Brain pericyte (primary cell): Measurements from ENCODE around the gene GPR152.
"Not testable (repeated sequence)": the region's sequence is repeated elsewhere in the genome, so short reads cannot be mapped to it uniquely, and the experiment has no call there.

Experiments
- DNase-seq: peaks from one replicate; pipeline ENCODE4 v3.0.0-alpha.2; 2012; ENCODE audit warnings: low read depth, low spot score

The GPR152 gene

GRCh38 chr11:67489885-67490726, 37.6 kb upstream of the GPR152 start:
- DNase-seq: no peak

GRCh38 chr11:67489203-67489884, 36.8 kb upstream of the GPR152 start:
- no peak for DNase-seq

GRCh38 chr11:67486481-67487195, 34.1 kb upstream of the GPR152 start:
- no peak for DNase-seq

GRCh38 chr11:67485873-67486361, 33.4 kb upstream of the GPR152 start:
- DNase-seq: not testable (repeated sequence)

- no peak for DNase-seq
Measured at GRCh38 chr11:67484847-67485311, 32.4 kb upstream of the GPR152 start.

GRCh38 chr11:67483831-67484665, 31.5 kb upstream of the GPR152 start:
- no peak for DNase-seq

- peak; percentile 96 for DNase-seq
Measured at GRCh38 chr11:67482827-67483798, 30.6 kb upstream of the GPR152 start, which contains the start of gene AIP. Gene AIP, plus strand, starts transcription at chr11:67483026. Its CDS starts 133 bp downstream, at chr11:67483159.

GRCh38 chr11:67482275-67482826, 29.8 kb upstream of the GPR152 start:
- DNase-seq: no peak

- DNase-seq: not testable (repeated sequence)
Measured at GRCh38 chr11:67477344-67478050, 25.0 kb upstream of the GPR152 start.

GRCh38 chr11:67476692-67477091, 24.2 kb upstream of the GPR152 start:
- DNase-seq: not testable (repeated sequence)

- DNase-seq: no peak
Measured at GRCh38 chr11:67472882-67473281, 20.4 kb upstream of the GPR152 start.

- DNase-seq: no peak
Measured at GRCh38 chr11:67470337-67471002, 17.9 kb upstream of the GPR152 start.

GRCh38 chr11:67469508-67469811, 16.9 kb upstream of the GPR152 start:
- DNase-seq: no peak

- peak; percentile 41 for DNase-seq
Measured at GRCh38 chr11:67468759-67469507, 16.4 kb upstream of the GPR152 start, which contains the start of gene TMEM134. Gene TMEM134, minus strand, starts transcription at chr11:67469251. Its CDS starts 59 bp downstream, at chr11:67469192.

GRCh38 chr11:67468456-67468758, 15.9 kb upstream of the GPR152 start:
- DNase-seq: no peak

- no peak for DNase-seq
Measured at GRCh38 chr11:67468056-67468455, 15.5 kb upstream of the GPR152 start.

GRCh38 chr11:67466962-67467771, 14.6 kb upstream of the GPR152 start:
- no peak for DNase-seq
